PC-9 (cell line): ENCODE results near the gene DNAAF5.

Experiments
- CTCF ChIP-seq: fragments of 200-600 bp; sonication (generic); conservative IDR thresholded peaks from 2 replicates; pipeline ENCODE4 v1.6.1; 2017; ENCODE audit warnings: mixed run types, antibody characterized with exemption, mild to moderate bottlenecking, moderate library complexity
- EZH2 ChIP-seq: fragments of 200-600 bp; sonication (generic); IDR thresholded peaks from 2 replicates; pipeline ENCODE4 v1.8.0; 2017; ENCODE audit warnings: antibody characterized with exemption, low read depth

- TF ChIP-seq CTCF (no peak), EZH2 (no peak)
Measured at GRCh38 chr7:755413-755805, 28.9 kb downstream of the DNAAF5 start.
